Measurements from ENCODE around the gene SYT14.
"Not testable (repeated sequence)": the region's sequence is repeated elsewhere in the genome, so short reads cannot be mapped to it uniquely, and the experiment has no call there.

SYT14 gene

GRCh38 chr1:210024996-210025395, 87.0 kb downstream of the SYT14 start:
- no peaks in the 10 kb centered on the region for H3K36me3 ChIP-seq (ENCODE audit: insufficient read depth, low read length)
- no peaks in the 10 kb centered on the region for H3K79me2 ChIP-seq (ENCODE audit: control insufficient read depth, insufficient read depth, low read length, unreplicated experiment)
- no peak overlapping the region for H2AFZ ChIP-seq (ENCODE audit: low read length, unreplicated experiment)
- no peak overlapping the region for H3K4me3 ChIP-seq (ENCODE audit: low read depth, low read length)
- H3K27ac ChIP-seq (ENCODE audit: low read depth, low read length): no peak overlapping the region
- H3K27me3 ChIP-seq (ENCODE audit: insufficient read depth, low read length): no peaks in the 10 kb centered on the region
- H3K4me1 ChIP-seq (ENCODE audit: control insufficient read depth, insufficient read depth, low read length, unreplicated experiment): no peaks in the 10 kb centered on the region

DNA sequence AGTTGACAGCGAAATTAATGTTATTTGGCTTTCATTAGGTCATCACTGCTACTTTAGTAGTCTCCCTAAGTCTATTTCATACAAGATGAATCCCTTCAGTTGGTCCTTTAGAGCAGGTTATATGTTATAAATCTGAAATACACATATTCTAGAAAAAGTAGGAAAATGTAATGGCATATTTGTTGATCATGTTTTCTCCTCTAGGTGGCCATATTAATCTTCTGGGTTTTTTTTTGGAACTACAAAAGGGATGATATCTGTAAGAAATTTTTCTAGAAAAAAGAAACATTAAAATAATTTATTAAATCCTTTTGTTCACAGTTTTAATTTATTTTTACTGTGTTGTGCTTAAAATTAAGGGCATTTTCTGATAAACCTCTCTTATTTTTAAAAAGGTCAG, 87.9 kb downstream of the SYT14 start:
- Histone ChIP-seq H3K79me2 (ENCODE audit: control insufficient read depth, insufficient read depth, low read length, unreplicated experiment) (no peaks in the 10 kb centered on the region), H3K36me3 (ENCODE audit: insufficient read depth, low read length) (no peaks in the 10 kb centered on the region), H3K4me3 (ENCODE audit: low read depth, low read length) (no peak overlapping the region), H3K27me3 (ENCODE audit: insufficient read depth, low read length) (no peaks in the 10 kb centered on the region), H2AFZ (ENCODE audit: low read length, unreplicated experiment) (no peak overlapping the region), H3K27ac (ENCODE audit: low read depth, low read length) (no peak overlapping the region), H3K4me1 (ENCODE audit: control insufficient read depth, insufficient read depth, low read length, unreplicated experiment) (no peaks in the 10 kb centered on the region)

GRCh38 chr1:210027994-210028393, 90.0 kb downstream of the SYT14 start:
- no peak overlapping the region for H3K27ac ChIP-seq (ENCODE audit: low read depth, low read length)
- no peak overlapping the region for H3K4me3 ChIP-seq (ENCODE audit: low read depth, low read length)
- H3K79me2 ChIP-seq (ENCODE audit: control insufficient read depth, insufficient read depth, low read length, unreplicated experiment): no peaks in the 10 kb centered on the region
- no peaks in the 10 kb centered on the region for H3K36me3 ChIP-seq (ENCODE audit: insufficient read depth, low read length)
- no peak overlapping the region for H2AFZ ChIP-seq (ENCODE audit: low read length, unreplicated experiment)
- no peaks in the 10 kb centered on the region for H3K4me1 ChIP-seq (ENCODE audit: control insufficient read depth, insufficient read depth, low read length, unreplicated experiment)
- H3K27me3 ChIP-seq (ENCODE audit: insufficient read depth, low read length): no peaks in the 10 kb centered on the region

- Histone ChIP-seq H3K27ac (ENCODE audit: low read depth, low read length) (no peak overlapping the region), H3K79me2 (ENCODE audit: control insufficient read depth, insufficient read depth, low read length, unreplicated experiment) (no peaks in the 10 kb centered on the region), H3K36me3 (ENCODE audit: insufficient read depth, low read length) (peaks cover 9% of the 10 kb centered on the region; the same call in 1 of the 2 replicates), H2AFZ (ENCODE audit: low read length, unreplicated experiment) (no peak overlapping the region), H3K4me3 (ENCODE audit: low read depth, low read length) (no peak overlapping the region), H3K4me1 (ENCODE audit: control insufficient read depth, insufficient read depth, low read length, unreplicated experiment) (no peaks in the 10 kb centered on the region), H3K27me3 (ENCODE audit: insufficient read depth, low read length) (no peaks in the 10 kb centered on the region)
These were observed 93.5 kb downstream of the SYT14 start for GRCh38 chr1:210031473-210031872.

- no peak overlapping the region for H2AFZ ChIP-seq (ENCODE audit: low read length, unreplicated experiment)
- no peaks in the 10 kb centered on the region for H3K4me1 ChIP-seq (ENCODE audit: control insufficient read depth, insufficient read depth, low read length, unreplicated experiment)
- H3K79me2 ChIP-seq (ENCODE audit: control insufficient read depth, insufficient read depth, low read length, unreplicated experiment): no peaks in the 10 kb centered on the region
- H3K27ac ChIP-seq (ENCODE audit: low read depth, low read length): no peak overlapping the region
- H3K4me3 ChIP-seq (ENCODE audit: low read depth, low read length): no peak overlapping the region
- no peaks in the 10 kb centered on the region for H3K27me3 ChIP-seq (ENCODE audit: insufficient read depth, low read length)
- 0 out of 2 replicates have a peak, but pooled peaks cover 5% of the 10 kb centered on the region for H3K36me3 ChIP-seq (ENCODE audit: insufficient read depth, low read length)
These were observed 105.0 kb downstream of the SYT14 start for GRCh38 chr1:210043058-210043457.

DNA sequence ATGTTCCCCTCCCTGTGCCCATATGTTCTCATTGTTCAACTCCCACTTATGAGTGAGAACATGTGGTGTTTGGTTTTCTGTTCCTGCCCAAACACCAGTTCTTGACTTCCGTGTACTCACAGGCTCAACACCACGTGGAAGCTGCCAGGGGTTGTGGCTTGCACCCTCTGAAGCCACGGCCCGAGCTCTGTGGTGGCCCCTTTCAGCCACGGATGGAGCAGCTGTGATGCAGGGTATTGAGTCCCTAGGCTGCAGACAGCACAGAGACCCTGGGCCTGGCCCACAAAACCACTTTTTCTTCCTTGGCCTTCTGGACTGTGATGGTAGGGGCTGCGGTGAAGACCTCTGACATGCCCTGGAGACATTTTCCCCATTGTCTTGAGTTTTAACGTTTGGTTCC, 111.6 kb downstream of the SYT14 start:
- H3K79me2 ChIP-seq (ENCODE audit: control insufficient read depth, insufficient read depth, low read length, unreplicated experiment): no peaks in the 10 kb centered on the region
- H3K27me3 ChIP-seq (ENCODE audit: insufficient read depth, low read length): no peaks in the 10 kb centered on the region
- 0 out of 2 replicates have a peak, but pooled peaks cover 5% of the 10 kb centered on the region for H3K36me3 ChIP-seq (ENCODE audit: insufficient read depth, low read length)
- no peak overlapping the region for H2AFZ ChIP-seq (ENCODE audit: low read length, unreplicated experiment)
- no peak overlapping the region for H3K27ac ChIP-seq (ENCODE audit: low read depth, low read length)
- no peaks in the 10 kb centered on the region for H3K4me1 ChIP-seq (ENCODE audit: control insufficient read depth, insufficient read depth, low read length, unreplicated experiment)
- no peak overlapping the region for H3K4me3 ChIP-seq (ENCODE audit: low read depth, low read length)

GRCh38 chr1:210050491-210050890, 112.5 kb downstream of the SYT14 start:
- H3K79me2 ChIP-seq (ENCODE audit: control insufficient read depth, insufficient read depth, low read length, unreplicated experiment); H3K27me3 ChIP-seq (ENCODE audit: insufficient read depth, low read length); H3K4me1 ChIP-seq (ENCODE audit: control insufficient read depth, insufficient read depth, low read length, unreplicated experiment); H3K27ac ChIP-seq (ENCODE audit: low read depth, low read length); H3K4me3 ChIP-seq (ENCODE audit: low read depth, low read length); H2AFZ ChIP-seq (ENCODE audit: low read length, unreplicated experiment); H3K36me3 ChIP-seq (ENCODE audit: insufficient read depth, low read length): not testable (repeated sequence)

GRCh38 chr1:210053126-210053525, 115.1 kb downstream of the SYT14 start:
- H3K4me3 ChIP-seq (ENCODE audit: low read depth, low read length): no peak overlapping the region
- no peaks in the 10 kb centered on the region for H3K36me3 ChIP-seq (ENCODE audit: insufficient read depth, low read length)
- no peak overlapping the region for H2AFZ ChIP-seq (ENCODE audit: low read length, unreplicated experiment)
- no peak overlapping the region for H3K27ac ChIP-seq (ENCODE audit: low read depth, low read length)
- H3K79me2 ChIP-seq (ENCODE audit: control insufficient read depth, insufficient read depth, low read length, unreplicated experiment): no peaks in the 10 kb centered on the region
- no peaks in the 10 kb centered on the region for H3K27me3 ChIP-seq (ENCODE audit: insufficient read depth, low read length)
- no peaks in the 10 kb centered on the region for H3K4me1 ChIP-seq (ENCODE audit: control insufficient read depth, insufficient read depth, low read length, unreplicated experiment)

GRCh38 chr1:210057593-210057992, 119.6 kb downstream of the SYT14 start:
- no peaks in the 10 kb centered on the region for H3K36me3 ChIP-seq (ENCODE audit: insufficient read depth, low read length)
- no peaks in the 10 kb centered on the region for H3K79me2 ChIP-seq (ENCODE audit: control insufficient read depth, insufficient read depth, low read length, unreplicated experiment)
- no peak overlapping the region for H3K27ac ChIP-seq (ENCODE audit: low read depth, low read length)
- H2AFZ ChIP-seq (ENCODE audit: low read length, unreplicated experiment): no peak overlapping the region
- H3K4me1 ChIP-seq (ENCODE audit: control insufficient read depth, insufficient read depth, low read length, unreplicated experiment): no peaks in the 10 kb centered on the region
- no peaks in the 10 kb centered on the region for H3K27me3 ChIP-seq (ENCODE audit: insufficient read depth, low read length)
- no peak overlapping the region for H3K4me3 ChIP-seq (ENCODE audit: low read depth, low read length)

GRCh38 chr1:210061992-210062391, 124.0 kb downstream of the SYT14 start:
- Histone ChIP-seq H3K27me3 (ENCODE audit: insufficient read depth, low read length) (no peaks in the 10 kb centered on the region), H2AFZ (ENCODE audit: low read length, unreplicated experiment) (no peak overlapping the region), H3K79me2 (ENCODE audit: control insufficient read depth, insufficient read depth, low read length, unreplicated experiment) (no peaks in the 10 kb centered on the region), H3K4me1 (ENCODE audit: control insufficient read depth, insufficient read depth, low read length, unreplicated experiment) (no peaks in the 10 kb centered on the region), H3K4me3 (ENCODE audit: low read depth, low read length) (no peak overlapping the region), H3K27ac (ENCODE audit: low read depth, low read length) (no peak overlapping the region), H3K36me3 (ENCODE audit: insufficient read depth, low read length) (no peaks in the 10 kb centered on the region)

GRCh38 chr1:210070531-210070930, 132.5 kb downstream of the SYT14 start:
- Histone ChIP-seq H3K4me3 (ENCODE audit: low read depth, low read length) (no peak overlapping the region), H3K27me3 (ENCODE audit: insufficient read depth, low read length) (no peaks in the 10 kb centered on the region), H3K36me3 (ENCODE audit: insufficient read depth, low read length) (no peaks in the 10 kb centered on the region), H3K4me1 (ENCODE audit: control insufficient read depth, insufficient read depth, low read length, unreplicated experiment) (peaks cover 5% of the 10 kb centered on the region), H2AFZ (ENCODE audit: low read length, unreplicated experiment) (no peak overlapping the region), H3K27ac (ENCODE audit: low read depth, low read length) (no peak overlapping the region), H3K79me2 (ENCODE audit: control insufficient read depth, insufficient read depth, low read length, unreplicated experiment) (no peaks in the 10 kb centered on the region)
